ENCODE results near the gene PTPRD.
"Not testable (repeated sequence)": the region's sequence is repeated elsewhere in the genome, so short reads cannot be mapped to it uniquely, and the experiment has no call there.

Gene PTPRD

DNA sequence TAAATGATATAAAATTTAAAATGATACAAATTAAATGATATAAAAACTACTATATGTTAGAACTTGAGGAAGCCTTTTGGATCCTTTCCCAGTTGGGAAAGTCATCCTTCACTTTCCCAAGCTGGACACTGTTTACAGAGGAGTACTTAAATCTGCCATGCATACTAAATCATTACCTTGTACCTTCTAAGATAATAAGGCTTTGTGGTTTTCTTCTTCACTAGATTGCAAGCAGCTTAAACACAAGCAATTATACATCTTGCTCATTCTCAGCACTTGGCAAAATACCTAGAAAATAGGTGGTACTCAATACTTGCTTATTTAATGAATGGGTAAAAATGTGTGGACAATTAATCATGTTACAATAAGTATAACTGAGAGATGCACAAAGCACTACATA lies 666.8 kb downstream of the PTPRD start:
- no peak for DNase-seq
- Histone ChIP-seq H3K4ac (ENCODE audit: low read depth, low read length) (no peak overlapping the region), H3K27ac (ENCODE audit: low read depth, low read length) (no peak overlapping the region), H3K4me3 (ENCODE audit: low read depth, low read length) (no peak overlapping the region), H3K9me3 (ENCODE audit: insufficient read depth, low read depth, low read length) (no peaks in the 10 kb centered on the region), H3K14ac (ENCODE audit: low read length) (no peak overlapping the region), H3K23ac (ENCODE audit: low read length) (no peak overlapping the region), H2BK12ac (ENCODE audit: low read length) (no peak overlapping the region), H2BK120ac (ENCODE audit: insufficient read depth, low read length, poor library complexity) (no peak overlapping the region), H3K9ac (ENCODE audit: low read length) (no peak overlapping the region), H3K36me3 (ENCODE audit: control insufficient read depth in 1 of 2, insufficient read depth in 2 of 2, low read length in 2 of 2) (no peaks in the 10 kb centered on the region), H3K79me2 (ENCODE audit: control insufficient read depth, insufficient read depth, low read length, poor library complexity) (no peaks in the 10 kb centered on the region), H4K8ac (ENCODE audit: low read depth, low read length) (no peak overlapping the region), H2AK5ac (ENCODE audit: low read length) (no peak overlapping the region), H4K12ac (ENCODE audit: low read depth, low read length) (no peak overlapping the region), H2BK5ac (ENCODE audit: low read depth, low read length, poor library complexity) (no peak overlapping the region), H3K18ac (ENCODE audit: low read length) (no peak overlapping the region), H3K79me1 (ENCODE audit: low read length) (no peaks in the 10 kb centered on the region), H2AFZ (ENCODE audit: insufficient read depth, low read length, poor library complexity) (no peak overlapping the region), H3K27me3 (ENCODE audit: insufficient read depth, low read length) (no peaks in the 10 kb centered on the region), H3K4me2 (ENCODE audit: low read length) (no peak overlapping the region), H4K91ac (ENCODE audit: low read depth, low read length) (no peak overlapping the region), H3K4me1 (ENCODE audit: control insufficient read depth in 1 of 2, insufficient read depth in 2 of 2, low read length in 2 of 2) (no peaks in the 10 kb centered on the region)

DNA sequence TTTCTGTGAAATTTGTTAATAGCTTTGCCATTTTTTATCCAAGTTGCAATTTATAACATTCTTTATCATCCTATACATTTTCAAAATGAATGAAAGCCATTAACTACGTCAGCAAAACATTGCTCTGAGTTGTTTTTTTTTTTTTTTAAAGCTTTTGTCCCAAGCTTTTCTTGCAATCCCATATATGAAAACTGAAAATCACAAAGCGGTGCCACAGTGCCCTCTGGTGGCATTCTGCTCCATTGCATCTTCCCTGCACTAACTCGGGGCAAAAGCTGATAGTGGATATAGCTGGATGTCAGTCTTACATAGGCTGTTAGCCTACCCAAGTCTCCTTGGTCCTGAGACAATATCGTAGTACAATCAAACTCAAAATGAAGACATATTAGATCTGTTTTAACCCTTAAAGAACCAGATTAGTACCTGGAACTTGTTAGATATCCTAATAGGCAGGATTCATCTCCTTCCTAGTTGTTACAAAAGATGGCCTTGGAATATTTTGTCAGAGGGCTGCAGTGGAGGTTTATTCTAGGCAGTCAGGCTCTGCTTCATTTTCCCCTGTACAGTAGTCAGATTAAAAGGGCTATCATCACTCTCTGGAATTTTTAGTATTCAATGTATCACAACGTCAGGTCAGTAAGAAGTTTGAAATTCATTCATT lies 669.9 kb downstream of the PTPRD start:
- DNase-seq: peak; percentile 60 to 85
- no peak overlapping the region for H2AK5ac ChIP-seq (ENCODE audit: low read length)
- H3K79me2 ChIP-seq (ENCODE audit: control insufficient read depth, insufficient read depth, low read length, poor library complexity): no peaks in the 10 kb centered on the region
- H4K12ac ChIP-seq (ENCODE audit: low read depth, low read length): no peak overlapping the region
- no peaks in the 10 kb centered on the region for H3K36me3 ChIP-seq (ENCODE audit: control insufficient read depth in 1 of 2, insufficient read depth in 2 of 2, low read length in 2 of 2)
- no peak overlapping the region for H3K4ac ChIP-seq (ENCODE audit: low read depth, low read length)
- no peaks in the 10 kb centered on the region for H3K27me3 ChIP-seq (ENCODE audit: insufficient read depth, low read length)
- H3K27ac ChIP-seq (ENCODE audit: low read depth, low read length): no peak overlapping the region
- no peaks in the 10 kb centered on the region for H3K79me1 ChIP-seq (ENCODE audit: low read length)
- H2BK5ac ChIP-seq (ENCODE audit: low read depth, low read length, poor library complexity): no peak overlapping the region
- no peak overlapping the region for H3K18ac ChIP-seq (ENCODE audit: low read length)
- no peaks in the 10 kb centered on the region for H3K4me1 ChIP-seq (ENCODE audit: control insufficient read depth in 1 of 2, insufficient read depth in 2 of 2, low read length in 2 of 2)
- H3K4me2 ChIP-seq (ENCODE audit: low read length): no peak overlapping the region
- H3K9ac ChIP-seq (ENCODE audit: low read length): no peak overlapping the region
- no peak overlapping the region for H4K8ac ChIP-seq (ENCODE audit: low read depth, low read length)
- no CpG with 5 or more reads among the region's 5 CpGs for WGBS (ENCODE audit: extremely low coverage, insufficient coverage, insufficient read length)
- no peak overlapping the region for H2BK120ac ChIP-seq (ENCODE audit: insufficient read depth, low read length, poor library complexity)
- no peak overlapping the region for H4K91ac ChIP-seq (ENCODE audit: low read depth, low read length)
- H2AFZ ChIP-seq (ENCODE audit: insufficient read depth, low read length, poor library complexity): no peak overlapping the region
- no peak overlapping the region for H2BK12ac ChIP-seq (ENCODE audit: low read length)
- H3K4me3 ChIP-seq (ENCODE audit: low read depth, low read length): no peak overlapping the region
- no peak overlapping the region for H3K23ac ChIP-seq (ENCODE audit: low read length)
- H3K14ac ChIP-seq (ENCODE audit: low read length): no peak overlapping the region
- H3K9me3 ChIP-seq (ENCODE audit: insufficient read depth, low read depth, low read length): no peaks in the 10 kb centered on the region

DNA sequence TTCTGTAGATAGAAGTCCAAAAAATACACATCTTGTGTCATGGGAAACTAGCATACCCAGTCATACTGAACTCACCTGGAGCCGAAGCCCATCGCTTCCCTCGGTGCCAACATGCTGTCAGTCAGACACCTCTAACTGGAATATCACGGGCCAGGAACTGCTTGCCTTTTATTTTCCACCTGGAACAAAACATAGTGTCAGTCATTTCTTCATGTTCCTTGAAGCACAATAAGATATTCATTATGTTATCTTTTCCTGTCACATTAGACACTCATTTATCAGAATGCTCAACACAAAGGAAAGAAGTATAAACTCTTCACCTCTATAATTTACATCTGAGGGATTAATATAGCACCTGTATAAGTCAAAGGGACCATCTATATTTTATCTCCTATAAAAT lies 674.4 kb downstream of the PTPRD start:
- Histone ChIP-seq H2BK12ac (ENCODE audit: low read length) (no peak overlapping the region), H3K79me2 (ENCODE audit: control insufficient read depth, insufficient read depth, low read length, poor library complexity) (no peaks in the 10 kb centered on the region), H3K4ac (ENCODE audit: low read depth, low read length) (no peak overlapping the region), H3K9ac (ENCODE audit: low read length) (no peak overlapping the region), H2BK5ac (ENCODE audit: low read depth, low read length, poor library complexity) (no peak overlapping the region), H3K18ac (ENCODE audit: low read length) (no peak overlapping the region), H3K14ac (ENCODE audit: low read length) (no peak overlapping the region), H3K4me2 (ENCODE audit: low read length) (no peak overlapping the region), H3K36me3 (ENCODE audit: control insufficient read depth in 1 of 2, insufficient read depth in 2 of 2, low read length in 2 of 2) (no peaks in the 10 kb centered on the region), H2BK120ac (ENCODE audit: insufficient read depth, low read length, poor library complexity) (no peak overlapping the region), H3K4me1 (ENCODE audit: control insufficient read depth in 1 of 2, insufficient read depth in 2 of 2, low read length in 2 of 2) (no peaks in the 10 kb centered on the region), H2AK5ac (ENCODE audit: low read length) (no peak overlapping the region), H4K12ac (ENCODE audit: low read depth, low read length) (no peak overlapping the region), H2AFZ (ENCODE audit: insufficient read depth, low read length, poor library complexity) (no peak overlapping the region), H3K79me1 (ENCODE audit: low read length) (no peaks in the 10 kb centered on the region), H3K27me3 (ENCODE audit: insufficient read depth, low read length) (no peaks in the 10 kb centered on the region), H3K4me3 (ENCODE audit: low read depth, low read length) (no peak overlapping the region), H3K23ac (ENCODE audit: low read length) (no peak overlapping the region), H4K8ac (ENCODE audit: low read depth, low read length) (no peak overlapping the region), H3K27ac (ENCODE audit: low read depth, low read length) (no peak overlapping the region), H3K9me3 (ENCODE audit: insufficient read depth, low read depth, low read length) (no peaks in the 10 kb centered on the region), H4K91ac (ENCODE audit: low read depth, low read length) (no peak overlapping the region)
- no CpG with 5 or more reads among the region's 4 CpGs for WGBS (ENCODE audit: extremely low coverage, insufficient coverage, insufficient read length)
- no peak for DNase-seq

DNA sequence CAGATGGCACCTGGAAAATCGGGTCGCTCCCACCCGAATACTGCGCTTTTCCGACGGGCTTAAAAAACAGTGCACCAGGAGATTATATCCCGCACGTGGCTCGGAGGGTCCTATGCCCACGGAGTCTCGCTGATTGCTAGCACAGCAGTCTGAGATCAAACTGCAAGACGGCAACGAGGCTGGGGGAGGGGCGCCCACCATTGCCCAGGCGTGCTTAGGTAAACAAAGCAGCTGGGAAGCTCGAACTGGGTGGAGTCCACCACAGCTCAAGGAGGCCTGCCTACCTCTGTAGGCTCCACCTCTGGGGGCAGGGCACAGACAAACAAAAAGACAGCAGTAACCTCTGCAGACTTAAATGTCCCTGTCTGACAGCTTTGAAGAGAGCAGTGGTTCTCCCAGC lies 681.3 kb downstream of the PTPRD start:
- H3K9ac ChIP-seq (ENCODE audit: low read length); H2AFZ ChIP-seq (ENCODE audit: insufficient read depth, low read length, poor library complexity); H3K27me3 ChIP-seq (ENCODE audit: insufficient read depth, low read length); H3K18ac ChIP-seq (ENCODE audit: low read length); H2BK120ac ChIP-seq (ENCODE audit: insufficient read depth, low read length, poor library complexity); H4K8ac ChIP-seq (ENCODE audit: low read depth, low read length); H3K79me1 ChIP-seq (ENCODE audit: low read length); H2AK5ac ChIP-seq (ENCODE audit: low read length); H3K79me2 ChIP-seq (ENCODE audit: control insufficient read depth, insufficient read depth, low read length, poor library complexity); H4K12ac ChIP-seq (ENCODE audit: low read depth, low read length); H4K91ac ChIP-seq (ENCODE audit: low read depth, low read length); H3K4ac ChIP-seq (ENCODE audit: low read depth, low read length); H3K14ac ChIP-seq (ENCODE audit: low read length); H2BK5ac ChIP-seq (ENCODE audit: low read depth, low read length, poor library complexity); H3K36me3 ChIP-seq (ENCODE audit: control insufficient read depth in 1 of 2, insufficient read depth in 2 of 2, low read length in 2 of 2); H3K23ac ChIP-seq (ENCODE audit: low read length); H3K27ac ChIP-seq (ENCODE audit: low read depth, low read length); H3K4me1 ChIP-seq (ENCODE audit: control insufficient read depth in 1 of 2, insufficient read depth in 2 of 2, low read length in 2 of 2); DNase-seq; H3K9me3 ChIP-seq (ENCODE audit: insufficient read depth, low read depth, low read length); H2BK12ac ChIP-seq (ENCODE audit: low read length); H3K4me2 ChIP-seq (ENCODE audit: low read length); H3K4me3 ChIP-seq (ENCODE audit: low read depth, low read length): not testable (repeated sequence)
- WGBS (ENCODE audit: extremely low coverage, insufficient coverage, insufficient read length): no CpG with 5 or more reads among the region's 16 CpGs
